Right lobe of liver (tissue), 6 donors: Measurements from ENCODE around the gene ISLR2. TPM values are rescaled to one million over a fixed set of nuclear protein-coding genes. Genes with fewer than 3 reads are reported as not detected.

ENCODE experiments used
- ATAC-seq, 4 donors: fragments of 200-7000 bp; cut with Tn5 transposase; one replicate each; pipeline ENCODE4 v1.9.1; 2020; ENCODE audit warnings: mild to moderate bottlenecking in 4 of 4, moderate library complexity in 4 of 4
- DNase-seq, 3 donors: peaks; one replicate each; pipeline ENCODE4 v3.0.0-alpha.2; 2020
- H3K27ac ChIP-seq, 3 donors: fragments of 200-600 bp; one replicate each; pipeline ENCODE4 v1.8.0; 2022
- H3K27me3 ChIP-seq, 2 donors: fragments of 200-600 bp; one replicate each; pipeline ENCODE4 v1.8.0; 2022
- H3K36me3 ChIP-seq, 4 donors: fragments of 200-600 bp; sonication (generic) in 1 of 4; one replicate each; pipeline versions ENCODE4 v1.5.1 to v1.8.0; 2017 to 2022; ENCODE audit warnings: control low read depth in 1 of 4
- H3K4me1 ChIP-seq, 4 donors: fragments of 200-600 bp; sonication (generic) in 1 of 4; one replicate each; pipeline versions ENCODE4 v1.5.1 to v1.8.0; 2017 to 2022; ENCODE audit warnings: control low read depth in 1 of 4
- H3K4me3 ChIP-seq, 3 donors: fragments of 200-600 bp; one replicate each; pipeline ENCODE4 v1.8.0; 2022
- H3K9me3 ChIP-seq, 4 donors: fragments of 200-600 bp; sonication (generic) in 1 of 4; one replicate each; pipeline versions ENCODE4 v1.5.1 to v1.8.0; 2017 to 2022; ENCODE audit warnings: control low read depth in 1 of 4
- CTCF ChIP-seq, 4 donors: fragments of 200-600 bp in 3 of 4; fragments of 450-650 bp in 1 of 4; IDR thresholded peaks; one replicate each; pipeline versions ENCODE4 v1.5.1 to v1.8.0; 2016 to 2022; ENCODE audit warnings: antibody characterized with exemption in 4 of 4, mild to moderate bottlenecking in 2 of 4
- POLR2A ChIP-seq: fragments of 450-650 bp; IDR thresholded peaks from one replicate; pipeline ENCODE4 v1.6.1; 2017; ENCODE audit warnings: antibody characterized with exemption, mild to moderate bottlenecking
- WGBS: methylation state at CpG from one replicate; pipeline ENCODE4 v1.1.6; 2018; ENCODE audit warnings: low coverage, low lambda C conversion rate; ENCODE audit not compliant: insufficient coverage; ENCODE audit errors: missing lambda C conversion rate; 5-methylcytosine and 5-hydroxymethylcytosine counted together
- intact Hi-C, 2 donors: fragments of 100-400 bp; cut with DNase I; formaldehyde crosslinking; loops; one replicate each; pipeline versions ENCODE4 v1.11.2 to v1.14.1; 2022
- total RNA-seq, 6 experiments: library from RNA; depleted of rRNA in 2 of 6; stranded (reverse); fragments of >200 nt in 2 of 6; fragmentation: NEBNext Ultra II Directional in 3 of 6; extraction: Animal tissue kit (Norgen Biotek cat#: 25700) in 3 of 6; gene quantifications; one replicate each; pipeline versions ENCODE4 v1.1.0 to v1.2.4, GENCODE V29; 2016 to 2023
- donor health status: DM: no; HTN: yes; CAD: no.
- donor health status: DM: no; HTN: no; CAD: no.
- donor health status: DM: no; HTN: no; CAD: no.
- donor health status: DM: no; HTN: yes; CAD: no.
- donor health status: DM: no; HTN: yes; CAD: no.

The ISLR2 gene
- total RNA-seq, 6 experiments from 2014 or later = 0.04 TPM; not detected in 5

DNA sequence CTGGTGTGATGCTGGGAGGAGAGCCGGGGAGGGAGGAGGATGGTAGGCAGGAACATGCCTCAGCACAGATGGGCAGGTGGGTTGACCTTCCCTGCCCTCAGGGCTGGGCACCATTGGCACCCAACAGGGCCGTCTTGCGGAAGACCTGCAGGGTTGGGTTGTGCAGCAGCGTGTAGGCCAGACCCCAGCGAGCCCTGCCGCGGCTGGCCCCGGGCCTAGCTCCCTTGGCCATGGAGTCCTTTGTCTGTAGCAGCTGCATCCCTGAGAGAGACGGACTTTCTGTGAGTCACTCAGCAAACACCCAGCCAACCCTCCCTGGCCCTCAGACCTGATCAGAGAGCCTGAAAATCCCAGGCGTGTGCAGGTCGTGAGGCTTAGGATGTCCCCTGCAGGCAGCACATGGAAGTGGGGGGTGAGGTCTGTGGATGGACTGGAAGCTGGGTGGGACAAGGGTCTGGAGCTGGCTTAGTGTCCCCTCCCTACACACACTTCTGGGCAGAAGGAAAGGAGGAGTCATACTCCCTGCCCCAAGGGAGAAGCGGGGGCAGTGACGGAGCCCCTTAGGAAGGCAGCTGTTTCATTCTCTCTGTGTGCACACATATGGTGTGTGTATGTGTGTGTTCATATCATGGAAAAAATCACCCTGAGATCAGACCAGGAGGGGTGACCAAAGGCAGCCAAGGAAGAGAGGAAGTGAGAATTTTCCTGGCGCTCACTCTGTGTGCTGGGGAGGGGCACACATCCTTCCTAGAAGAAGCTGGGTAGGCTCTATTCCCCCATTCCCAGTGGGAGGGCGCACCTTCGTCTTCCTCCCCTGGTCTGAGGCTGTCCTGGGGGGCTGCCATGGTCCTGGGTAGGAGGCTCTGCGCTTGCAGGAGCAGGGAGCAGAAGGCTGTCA lies 49.8 kb downstream of the ISLR2 start:
- no peak for TF ChIP-seq CTCF (IDR thresholded peaks at IDR 0.05)
- TF ChIP-seq POLR2A = no peak
- Histone ChIP-seq H3K9me3 (no peaks in the 10 kb centered on the region), H3K27ac (no peak overlapping the region), H3K4me1 (no peaks in the 10 kb centered on the region), H3K4me3 (no peak overlapping the region), H3K27me3 (no peaks in the 10 kb centered on the region), H3K36me3 (no peaks in the 10 kb centered on the region)
- intact Hi-C loops = no loop called here
- ATAC-seq (no peak), DNase-seq (no peak)
- WGBS = 46% methylated on average over 6 of the region's 17 CpGs

GRCh38 chr15:74180881-74181602 lies 50.7 kb downstream of the ISLR2 start:
- WGBS = 63% methylated on average over 4 of the region's 21 CpGs
- TF ChIP-seq POLR2A (no peak), CTCF (IDR thresholded peaks at IDR 0.05) (no peak)
- Histone ChIP-seq H3K9me3 (no peaks in the 10 kb centered on the region), H3K36me3 (no peaks in the 10 kb centered on the region), H3K27ac (no peak overlapping the region), H3K4me3 (no peak overlapping the region), H3K4me1 (no peaks in the 10 kb centered on the region), H3K27me3 (no peaks in the 10 kb centered on the region)
- DNase-seq (peak in 1 of 3 donors; percentile 20), ATAC-seq (no peak)
- intact Hi-C loops = no loop called here

DNA sequence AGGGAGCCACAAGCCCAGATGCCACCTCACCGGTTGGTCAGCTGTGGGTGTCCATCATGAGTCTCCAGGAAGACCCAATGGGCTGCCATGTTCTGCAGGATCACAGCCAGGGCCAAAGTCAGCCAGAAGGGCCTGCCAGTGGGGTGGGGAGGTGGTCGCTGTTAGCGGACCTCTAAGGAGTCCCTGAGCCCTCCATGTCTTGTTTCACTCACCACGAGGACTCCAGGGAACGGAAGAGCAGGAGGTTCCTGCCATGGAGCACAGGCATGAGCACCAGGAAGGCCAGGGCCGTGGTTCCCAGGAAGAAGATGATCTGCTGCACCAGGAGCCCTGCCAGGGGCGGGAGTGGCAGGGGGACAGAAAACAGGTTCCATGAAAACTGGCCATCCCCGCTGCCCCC lies 51.7 kb downstream of the ISLR2 start:
- no peak overlapping the region for H3K27ac ChIP-seq
- no peaks in the 10 kb centered on the region for H3K36me3 ChIP-seq
- H3K4me3 ChIP-seq = no peak overlapping the region
- no peaks in the 10 kb centered on the region for H3K9me3 ChIP-seq
- ATAC-seq (no peak), DNase-seq (peak in 1 of 3 donors; percentile 11)
- intact Hi-C loops = no loop called here
- TF ChIP-seq CTCF (IDR thresholded peaks at IDR 0.05) (no peak), POLR2A (no peak)
- 40% methylated on average over 1 of the region's 8 CpGs for WGBS
- H3K27me3 ChIP-seq = no peaks in the 10 kb centered on the region
- H3K4me1 ChIP-seq = no peaks in the 10 kb centered on the region

- Histone ChIP-seq H3K9me3 (no peaks in the 10 kb centered on the region), H3K4me3 (no peak overlapping the region), H3K27ac (no peak overlapping the region), H3K4me1 (no peaks in the 10 kb centered on the region), H3K27me3 (no peaks in the 10 kb centered on the region), H3K36me3 (no peaks in the 10 kb centered on the region)
- intact Hi-C loops = no loop called here
- ATAC-seq (no peak), DNase-seq (no peak)
- no CpG with 5 or more reads among the region's 12 CpGs for WGBS
- TF ChIP-seq POLR2A (no peak), CTCF (IDR thresholded peaks at IDR 0.05) (no peak)
Measured at GRCh38 chr15:74184582-74185091, 54.3 kb downstream of the ISLR2 start.
